SU-DHL-6 (cell line): Measurements from ENCODE around the gene SCFD2.

Experiments used
- H2AFZ ChIP-seq: fragments of 200-600 bp; sonication (generic); 2 replicates; pipeline ENCODE4 v1.6.1; 2014; ENCODE audit warnings: low read depth, mild to moderate bottlenecking, moderate library complexity, mixed read lengths, antibody characterized with exemption, low read length; ENCODE audit not compliant: severe bottlenecking
- H3F3A ChIP-seq: fragments of 200-600 bp; shearing (Covaris generic); 2 replicates; pipeline ENCODE4 v1.6.0; 2016; ENCODE audit warnings: antibody characterized with exemption, mild to moderate bottlenecking; ENCODE audit not compliant: insufficient read depth
- H3K27ac ChIP-seq: fragments of 200-600 bp; sonication (generic); 2 replicates; pipeline ENCODE4 v1.5.1; 2016; ENCODE audit warnings: low read depth, mild to moderate bottlenecking, low read length, moderate library complexity, mixed read lengths
- H3K27me3 ChIP-seq: fragments of 200-600 bp; sonication (generic), shearing (Covaris generic); 2 replicates; pipeline ENCODE4 v1.6.0; 2014; ENCODE audit warnings: mild to moderate bottlenecking, low read length
- H3K36me3 ChIP-seq: fragments of 200-600 bp; sonication (generic); 2 replicates; pipeline ENCODE4 v1.6.1; 2014; ENCODE audit warnings: mild to moderate bottlenecking, low read length, mixed read lengths
- H3K4me2 ChIP-seq: fragments of 300-600, 200-600 bp; shearing (Covaris generic), sonication (generic); 2 replicates; pipeline ENCODE4 v1.6.0; 2014; ENCODE audit warnings: low read length, low read depth, mild to moderate bottlenecking; ENCODE audit not compliant: poor library complexity, severe bottlenecking
- H3K4me3 ChIP-seq: fragments of 200-600 bp; sonication (generic); 2 replicates; pipeline ENCODE4 v1.5.1; 2014; ENCODE audit warnings: antibody characterized with exemption, low read length, mild to moderate bottlenecking, mixed read lengths; ENCODE audit not compliant: insufficient read depth, poor library complexity, severe bottlenecking
- H3K79me2 ChIP-seq: fragments of 200-600 bp; sonication (generic); 2 replicates; pipeline ENCODE4 v1.6.1; 2014; ENCODE audit warnings: mild to moderate bottlenecking, low read length, moderate library complexity; ENCODE audit not compliant: insufficient read depth
- H3K9ac ChIP-seq: fragments of 200-600 bp; sonication (generic); 2 replicates; pipeline ENCODE4 v1.7.0; 2014; ENCODE audit warnings: mild to moderate bottlenecking, low read length
- H3K9me2 ChIP-seq: fragments of 200-600 bp; sonication (generic); replicated peaks from 2 replicates; pipeline ENCODE4 v1.6.1; 2014; ENCODE audit warnings: low read length; ENCODE audit not compliant: insufficient read depth
- H3K9me3 ChIP-seq: fragments of 200-600 bp; sonication (generic); 2 replicates; pipeline ENCODE4 v1.6.1; 2014; ENCODE audit warnings: low read length, mixed read lengths; ENCODE audit not compliant: insufficient read depth
- H4K20me1 ChIP-seq: fragments of 200-600 bp; sonication (generic); 2 replicates; pipeline ENCODE4 v1.6.1; 2014; ENCODE audit warnings: low read depth, mild to moderate bottlenecking, antibody characterized with exemption, low read length, moderate library complexity, mixed read lengths
- CTCF ChIP-seq: fragments of 200-600 bp; sonication (generic); IDR thresholded peaks from one replicate; pipeline ENCODE4 v1.5.1; 2017; ENCODE audit warnings: antibody characterized with exemption, mild to moderate bottlenecking, low read length, moderate library complexity; ENCODE audit not compliant: insufficient read depth, poor library complexity, severe bottlenecking
- EZH2phosphoT487 ChIP-seq: fragments of 200-600 bp; sonication (generic), shearing (Covaris generic); conservative IDR thresholded peaks from 2 replicates; pipeline ENCODE4 v1.6.1; 2018; ENCODE audit warnings: mild to moderate bottlenecking, antibody characterized with exemption, low read length, moderate library complexity, mixed read lengths

SCFD2 gene

GRCh38 chr4:53171797-53172196, 194.1 kb downstream of the SCFD2 start:
- H3K36me3 ChIP-seq, result no peaks in the 10 kb centered on the region
- no peaks in the 10 kb centered on the region for H3K9me3 ChIP-seq
- no peak overlapping the region for H3K9ac ChIP-seq
- no peaks in the 10 kb centered on the region for H4K20me1 ChIP-seq
- no peaks in the 10 kb centered on the region for H3K79me2 ChIP-seq
- no peak overlapping the region for H3K27ac ChIP-seq
- no peak overlapping the region for H3K4me2 ChIP-seq
- no peaks in the 10 kb centered on the region for H3F3A ChIP-seq
- H3K27me3 ChIP-seq, result no peaks in the 10 kb centered on the region
- TF ChIP-seq EZH2phosphoT487, result no peak
- no peak for TF ChIP-seq CTCF
- H2AFZ ChIP-seq, result no peak overlapping the region
- H3K9me2 ChIP-seq, result no peaks in the 10 kb centered on the region
- no peak overlapping the region for H3K4me3 ChIP-seq

GRCh38 chr4:53169695-53170617, 195.9 kb downstream of the SCFD2 start:
- H3K79me2 ChIP-seq, result no peaks in the 10 kb centered on the region
- no peak overlapping the region for H2AFZ ChIP-seq
- H3K27me3 ChIP-seq, result no peaks in the 10 kb centered on the region
- no peaks in the 10 kb centered on the region for H3K36me3 ChIP-seq
- H3K9me2 ChIP-seq, result no peaks in the 10 kb centered on the region
- H3K9ac ChIP-seq, result no peak overlapping the region
- H4K20me1 ChIP-seq, result no peaks in the 10 kb centered on the region
- H3K4me2 ChIP-seq, result no peak overlapping the region
- H3K9me3 ChIP-seq, result no peaks in the 10 kb centered on the region
- no peaks in the 10 kb centered on the region for H3F3A ChIP-seq
- H3K4me3 ChIP-seq, result no peak overlapping the region
- H3K27ac ChIP-seq, result no peak overlapping the region
- TF ChIP-seq EZH2phosphoT487 (no peak), CTCF (no peak)

GRCh38 chr4:53168228-53168627, 197.6 kb downstream of the SCFD2 start:
- Histone ChIP-seq H3K27ac (no peak overlapping the region), H3K9me2 (no peaks in the 10 kb centered on the region), H3K36me3 (no peaks in the 10 kb centered on the region), H3K9ac (no peak overlapping the region), H4K20me1 (no peaks in the 10 kb centered on the region), H3K4me3 (no peak overlapping the region), H3K4me2 (no peak overlapping the region), H2AFZ (no peak overlapping the region), H3K9me3 (no peaks in the 10 kb centered on the region), H3F3A (no peaks in the 10 kb centered on the region), H3K27me3 (no peaks in the 10 kb centered on the region), H3K79me2 (no peaks in the 10 kb centered on the region)
- TF ChIP-seq EZH2phosphoT487 (no peak), CTCF (no peak)
